HG02610 (cell line): Measurements from ENCODE around the gene ABCE1.

ENCODE experiments used
- ATAC-seq: cut with Tn5 transposase; IDR thresholded peaks from one replicate; pipeline ENCODE4 v1.9.1; 2021; ENCODE audit warnings: mild to moderate bottlenecking, moderate library complexity; ENCODE audit not compliant: unreplicated experiment

ABCE1 gene

GRCh38 chr4:145176641-145177432 is 78.7 kb downstream of the ABCE1 start:
- no peak for ATAC-seq

- no peak for ATAC-seq
Observed at GRCh38 chr4:145177511-145177905, 79.4 kb downstream of the ABCE1 start.

- no peak for ATAC-seq
Observed at GRCh38 chr4:145177906-145178538, 79.9 kb downstream of the ABCE1 start.

GRCh38 chr4:145178740-145179280 is 80.7 kb downstream of the ABCE1 start:
- ATAC-seq, result no peak
